Uterus (tissue), 2 donors: ENCODE data around the gene ARHGEF26.

Source experiments
- CTCF ChIP-seq, 4 experiments: fragments of 200-600 bp in 2 of 4; fragments of 450-650 bp in 2 of 4; sonication (generic) in 2 of 4; IDR thresholded peaks; one replicate each; pipeline ENCODE4 v1.5.1; 2016 to 2019; ENCODE audit warnings: antibody characterized with exemption in 4 of 4, mild to moderate bottlenecking in 2 of 4, moderate library complexity in 1 of 4
- POLR2A ChIP-seq, 2 donors: fragments of 450-650 bp; IDR thresholded peaks; one replicate each; pipeline ENCODE4 v1.6.1; 2016; ENCODE audit warnings: antibody characterized with exemption in 2 of 2, mild to moderate bottlenecking in 1 of 2, moderate library complexity in 1 of 2

GRCh38 chr3:154085071-154085470 is 36.1 kb upstream of the ARHGEF26 start:
- TF ChIP-seq CTCF (IDR thresholded peaks at IDR 0.05) (no peak), POLR2A (IDR thresholded peaks at IDR 0.05) (no peak)
